ENCODE results near the gene SLC1A1.

Gene SLC1A1

GRCh38 chr9:4567601-4568000 is 77.3 kb downstream of the SLC1A1 start:
- no peaks in the 10 kb centered on the region for H3K4me1 ChIP-seq
- H3K9me3 ChIP-seq, result no peaks in the 10 kb centered on the region
- H3K36me3 ChIP-seq, result peaks cover 7 to 20% (median 18%) of the 10 kb centered on the region in 3 donors
- H3K27me3 ChIP-seq, result no peaks in the 10 kb centered on the region
- TF ChIP-seq CTCF (IDR thresholded peaks at IDR 0.05), result no peak
- DNase-seq, result no peak
- H3K27ac ChIP-seq, result no peak overlapping the region
- no peak overlapping the region for H3K4me3 ChIP-seq
- intact Hi-C loops (cut with DNase I; ENCODE audit: low total_unique reads), result no loop called here

GRCh38 chr9:4569101-4569500 is 78.8 kb downstream of the SLC1A1 start:
- DNase-seq, result no peak
- no peak overlapping the region for H3K4me3 ChIP-seq
- no peak overlapping the region for H3K27ac ChIP-seq
- H3K27me3 ChIP-seq, result no peaks in the 10 kb centered on the region
- H3K36me3 ChIP-seq, result peaks cover 7 to 24% (median 24%) of the 10 kb centered on the region in 3 donors
- H3K9me3 ChIP-seq, result no peaks in the 10 kb centered on the region
- intact Hi-C loops (cut with DNase I; ENCODE audit: low total_unique reads), result no loop called here
- TF ChIP-seq CTCF (IDR thresholded peaks at IDR 0.05), result no peak
- no peaks in the 10 kb centered on the region for H3K4me1 ChIP-seq

GRCh38 chr9:4572184-4572826 is 82.0 kb downstream of the SLC1A1 start:
- DNase-seq, result no peak
- TF ChIP-seq CTCF (IDR thresholded peaks at IDR 0.05), result no peak
- intact Hi-C loops (cut with DNase I; ENCODE audit: low total_unique reads), result no loop called here

GRCh38 chr9:4573176-4573575 is 82.9 kb downstream of the SLC1A1 start:
- TF ChIP-seq CTCF (IDR thresholded peaks at IDR 0.05), result no peak
- Histone ChIP-seq H3K36me3 (peaks cover 8 to 36% (median 23%) of the 10 kb centered on the region in 3 donors), H3K27me3 (no peaks in the 10 kb centered on the region), H3K9me3 (no peaks in the 10 kb centered on the region), H3K27ac (no peak overlapping the region), H3K4me1 (no peaks in the 10 kb centered on the region), H3K4me3 (no peak overlapping the region)
- no peak for DNase-seq
- intact Hi-C loops (cut with DNase I; ENCODE audit: low total_unique reads), result no loop called here

More at GRCh38 chr9:4572184-4572826, 82.0 kb downstream of the SLC1A1 start:
- no peaks in the 10 kb centered on the region for H3K9me3 ChIP-seq
- H3K27me3 ChIP-seq, result no peaks in the 10 kb centered on the region
- peaks cover 9 to 35% (median 24%) of the 10 kb centered on the region in 3 donors for H3K36me3 ChIP-seq
- H3K27ac ChIP-seq, result no peak overlapping the region
- no peak overlapping the region for H3K4me3 ChIP-seq
- no peaks in the 10 kb centered on the region for H3K4me1 ChIP-seq

GRCh38 chr9:4573634-4574389 is 83.5 kb downstream of the SLC1A1 start:
- no peak for TF ChIP-seq CTCF (IDR thresholded peaks at IDR 0.05)
- Histone ChIP-seq H3K27me3 (no peaks in the 10 kb centered on the region), H3K36me3 (peaks cover 8 to 34% (median 21%) of the 10 kb centered on the region in 3 donors), H3K9me3 (no peaks in the 10 kb centered on the region), H3K27ac (no peak overlapping the region), H3K4me3 (no peak overlapping the region), H3K4me1 (peaks cover 0 to 4% (median under 1%) of the 10 kb centered on the region in 4 donors)
- intact Hi-C loops (cut with DNase I; ENCODE audit: low total_unique reads), result no loop called here
- no peak for DNase-seq
